ENCODE data around the gene UMPS. TPM values are rescaled to one million over a fixed set of nuclear protein-coding genes. Genes with fewer than 3 reads are reported as not detected.

UMPS gene
- total and polyA plus RNA-seq, 2 experiments from 2014 or later: 44.1 to 48.8 TPM

- peaks cover 2% of the 10 kb centered on the region; the same call in 1 of the 3 replicates for H3K9me3 Mint-ChIP-seq
- no peak overlapping the region for H3K27ac Mint-ChIP-seq
- H3K4me3 Mint-ChIP-seq: no peak overlapping the region
- ATAC-seq: no peak
- peaks cover 7% of the 10 kb centered on the region for H3K27me3 Mint-ChIP-seq (ENCODE audit: insufficient read depth, low read depth, poor library complexity)
- H3K27ac ChIP-seq (ENCODE audit: low read depth): no peak overlapping the region
- no peaks in the 10 kb centered on the region for H3K36me3 ChIP-seq (ENCODE audit: insufficient read depth)
- no peaks in the 10 kb centered on the region for H3F3A ChIP-seq (replicated peaks; ENCODE audit: low read depth)
- H2AFZ ChIP-seq: no peak overlapping the region; the same call in 1 of the 2 replicates
- 0 out of 3 replicates have a peak, but pooled peaks cover 3% of the 10 kb centered on the region for H3K36me3 Mint-ChIP-seq (ENCODE audit: low read depth)
- H3K4me2 ChIP-seq: no peak overlapping the region
- peaks cover 15% of the 10 kb centered on the region for H3K4me1 ChIP-seq (ENCODE audit: insufficient read depth)
- H3K27me3 ChIP-seq (ENCODE audit: insufficient read depth): no peaks in the 10 kb centered on the region
- H3K4me1 Mint-ChIP-seq: peaks cover 21% of the 10 kb centered on the region
- no peaks in the 10 kb centered on the region for H3K9me2 ChIP-seq (ENCODE audit: insufficient read depth)
- no peak for DNase-seq (ENCODE audit: low spot score)
- TF ChIP-seq ZNF114 (CRISPR knock-in tag; IDR thresholded peaks at IDR 0.05) (no peak), JUNB (IDR thresholded peaks at IDR 0.05; ENCODE audit: unreplicated experiment) (no peak), NANOG (IDR thresholded peaks at IDR 0.05; ENCODE audit: borderline replicate concordance) (no peak), STAT1 (IDR thresholded peaks at IDR 0.05; ENCODE audit: unreplicated experiment) (no peak), ZNF331 (CRISPR knock-in tag; IDR thresholded peaks at IDR 0.05; ENCODE audit: low read depth) (no peak), ETS1 (IDR thresholded peaks at IDR 0.05) (no peak), ZNF462 (CRISPR knock-in tag; IDR thresholded peaks at IDR 0.05) (no peak), POLR2AphosphoS5 (IDR thresholded peaks at IDR 0.05; ENCODE audit: low read depth) (no peak), CTCF (conservative IDR thresholded peaks at IDR 0.05; ENCODE audit: low read depth in 2 of 2) (no peak), REST (IDR thresholded peaks at IDR 0.05; ENCODE audit: unreplicated experiment) (no peak), EZH2 (IDR thresholded peaks at IDR 0.05; ENCODE audit: low read depth, unreplicated experiment) (no peak), EZH2phosphoT487 (IDR thresholded peaks at IDR 0.05; ENCODE audit: unreplicated experiment) (no peak), CREB1 (CRISPR knock-in tag; IDR thresholded peaks at IDR 0.05; ENCODE audit: low read depth) (no peak)
- no peaks in the 10 kb centered on the region for H4K20me1 ChIP-seq (replicated peaks; ENCODE audit: insufficient read depth)
- no peaks in the 10 kb centered on the region for H3K79me2 ChIP-seq (replicated peaks; ENCODE audit: insufficient read depth)
- no peak overlapping the region for H3K4me3 ChIP-seq
Measured at GRCh38 chr3:124702950-124703349, 27.3 kb upstream of the UMPS start.

Measured in GM23338 (cell line).